HG03575 (cell line): ENCODE measurements around the gene RASSF5.

ENCODE experiments used
- ATAC-seq: cut with Tn5 transposase; IDR thresholded peaks from one replicate; pipeline ENCODE4 v1.9.1; 2021; ENCODE audit not compliant: unreplicated experiment, insufficient number of reproducible peaks, low FRiP score; ENCODE audit errors: extremely low read depth

Gene RASSF5

GRCh38 chr1:206492589-206492988 is 14.7 kb upstream of the RASSF5 start:
- ATAC-seq, result no peak

DNA sequence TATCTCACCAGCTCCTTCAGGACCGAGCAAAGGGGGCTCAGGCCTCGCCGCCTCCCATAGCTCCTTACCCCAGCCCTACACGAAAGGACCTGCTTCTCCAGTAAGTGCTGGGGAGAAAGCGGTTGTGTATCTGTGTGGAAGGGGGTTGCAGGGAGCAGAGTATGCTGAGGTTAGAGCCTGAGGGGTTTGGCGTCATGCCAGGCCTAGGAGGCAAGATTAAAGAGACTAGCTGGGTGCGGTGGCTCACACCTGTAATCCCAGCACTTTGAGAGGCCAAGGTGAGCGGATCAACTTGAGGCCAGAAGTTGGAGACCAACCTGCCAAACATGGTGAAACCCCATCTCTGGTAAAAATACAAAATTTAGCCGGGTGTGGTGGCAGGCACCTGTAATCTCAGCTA is 14.1 kb upstream of the RASSF5 start:
- ATAC-seq, result no peak

- no peak for ATAC-seq
Measured at GRCh38 chr1:206495011-206495461, 12.3 kb upstream of the RASSF5 start.

DNA sequence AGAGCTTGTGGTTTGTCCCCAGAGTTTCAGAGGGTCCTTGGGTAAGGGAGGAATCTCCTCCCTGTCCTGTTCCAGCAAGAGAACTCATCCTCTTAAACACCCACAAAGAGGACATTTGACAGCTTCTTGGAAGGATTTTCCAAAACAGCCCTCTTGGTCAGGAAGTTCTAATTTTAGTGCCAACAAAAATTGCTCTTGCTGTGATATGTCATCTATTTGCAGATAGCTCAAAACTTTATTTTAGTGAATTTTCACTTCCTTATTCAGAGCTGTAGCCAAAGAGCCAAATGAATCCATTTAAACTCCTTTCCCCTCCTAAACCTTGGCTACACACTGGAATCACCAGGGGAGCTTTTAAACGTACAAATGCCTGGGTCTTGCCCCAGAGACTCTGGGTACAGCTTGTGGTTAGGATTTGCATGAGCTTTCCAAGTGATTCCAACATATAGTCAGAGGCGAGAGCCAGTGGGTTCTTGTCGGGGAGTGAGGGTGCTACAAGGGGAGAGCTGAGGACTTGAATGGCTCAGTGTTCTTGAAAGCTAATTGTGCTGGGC is 11.8 kb upstream of the RASSF5 start:
- ATAC-seq, result no peak

DNA sequence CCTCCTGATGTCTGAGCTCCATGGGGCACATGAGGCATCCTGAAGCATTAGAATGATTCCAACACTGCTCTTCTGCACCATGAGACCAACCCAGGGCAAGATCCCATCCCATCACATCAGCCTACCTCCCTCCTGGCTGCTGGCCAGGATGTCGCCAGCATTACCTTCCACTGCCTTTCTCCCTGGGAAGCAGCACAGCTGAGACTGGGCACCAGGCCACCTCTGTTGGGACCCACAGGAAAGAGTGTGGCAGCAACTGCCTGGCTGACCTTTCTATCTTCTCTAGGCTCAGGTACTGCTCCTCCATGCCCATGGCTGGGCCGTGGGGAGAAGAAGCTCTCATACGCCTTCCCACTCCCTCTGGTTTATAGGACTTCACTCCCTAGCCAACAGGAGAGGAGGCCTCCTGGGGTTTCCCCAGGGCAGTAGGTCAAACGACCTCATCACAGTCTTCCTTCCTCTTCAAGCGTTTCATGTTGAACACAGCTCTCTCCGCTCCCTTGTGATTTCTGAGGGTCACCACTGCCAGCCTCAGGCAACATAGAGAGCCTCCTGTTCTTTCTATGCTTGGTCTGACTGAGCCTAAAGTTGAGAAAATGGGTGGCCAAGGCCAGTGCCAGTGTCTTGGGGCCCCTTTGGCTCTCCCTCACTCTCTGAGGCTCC is 11.1 kb upstream of the RASSF5 start:
- ATAC-seq, result peak; percentile 61

DNA sequence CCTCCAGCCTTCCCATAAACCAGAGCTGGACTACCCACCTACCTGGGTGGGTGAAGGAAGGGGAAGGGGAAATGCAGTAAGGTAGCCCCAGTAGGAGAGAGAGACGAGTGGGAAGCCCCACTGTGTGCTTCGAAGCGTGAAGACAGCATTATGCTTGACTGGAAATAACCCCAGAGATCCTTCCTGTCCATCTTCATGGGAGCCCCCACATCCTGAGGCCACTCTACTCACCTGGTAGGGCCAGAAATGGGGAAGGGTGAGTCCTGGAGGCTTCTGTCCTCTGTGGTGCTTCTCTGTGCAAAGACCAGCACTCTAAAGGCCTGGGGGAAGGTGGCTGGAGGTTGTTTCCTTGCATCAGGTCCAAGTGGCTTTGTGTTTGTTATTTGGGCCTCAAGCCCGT is 10.0 kb upstream of the RASSF5 start:
- no peak for ATAC-seq

- no peak for ATAC-seq
Measured at GRCh38 chr1:206497774-206498173, 9.6 kb upstream of the RASSF5 start.

DNA sequence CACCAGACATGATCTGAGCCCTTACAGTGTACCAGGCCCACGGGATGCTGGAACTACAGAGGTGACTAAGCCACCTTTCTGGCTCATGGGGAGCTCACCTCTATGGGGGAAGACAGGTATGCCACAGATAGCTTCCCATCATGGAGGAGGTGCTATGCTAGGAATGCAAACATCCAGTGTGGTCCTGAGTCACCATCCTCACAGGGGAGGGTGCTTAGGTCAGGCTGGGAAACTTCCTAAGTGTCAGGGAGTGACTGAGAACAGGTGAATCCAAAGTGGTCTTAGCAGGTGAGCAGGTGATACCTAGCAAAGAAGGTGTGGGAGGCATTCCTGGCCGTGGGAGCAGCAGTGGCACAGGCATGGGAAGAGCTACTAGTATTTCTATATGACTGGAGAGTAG is 8.6 kb upstream of the RASSF5 start:
- ATAC-seq, result no peak

DNA sequence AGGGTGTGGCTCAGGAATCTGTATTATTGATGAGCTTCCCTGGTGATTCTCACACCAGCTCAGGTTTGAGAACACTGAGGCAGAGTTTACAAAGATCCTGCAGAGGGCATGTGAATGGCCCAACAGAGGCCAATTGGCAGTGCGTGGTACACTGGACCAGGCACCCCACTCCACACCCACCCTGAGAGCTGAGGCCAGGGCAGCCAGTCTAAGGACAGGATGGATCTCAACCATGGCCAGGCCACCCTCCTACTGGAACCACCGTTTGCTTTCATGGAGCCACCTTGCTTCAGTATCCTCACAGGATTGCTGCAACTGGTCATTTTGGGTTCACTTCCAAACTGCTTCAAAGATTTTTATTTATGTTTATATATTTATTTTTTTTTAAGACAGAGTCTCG is 7.3 kb upstream of the RASSF5 start:
- no peak for ATAC-seq

GRCh38 chr1:206501881-206502280 is 5.5 kb upstream of the RASSF5 start:
- ATAC-seq, result no peak

GRCh38 chr1:206502403-206502802 is 4.9 kb upstream of the RASSF5 start:
- no peak for ATAC-seq

- ATAC-seq, result no peak
Measured at GRCh38 chr1:206502812-206503211, 4.5 kb upstream of the RASSF5 start.

DNA sequence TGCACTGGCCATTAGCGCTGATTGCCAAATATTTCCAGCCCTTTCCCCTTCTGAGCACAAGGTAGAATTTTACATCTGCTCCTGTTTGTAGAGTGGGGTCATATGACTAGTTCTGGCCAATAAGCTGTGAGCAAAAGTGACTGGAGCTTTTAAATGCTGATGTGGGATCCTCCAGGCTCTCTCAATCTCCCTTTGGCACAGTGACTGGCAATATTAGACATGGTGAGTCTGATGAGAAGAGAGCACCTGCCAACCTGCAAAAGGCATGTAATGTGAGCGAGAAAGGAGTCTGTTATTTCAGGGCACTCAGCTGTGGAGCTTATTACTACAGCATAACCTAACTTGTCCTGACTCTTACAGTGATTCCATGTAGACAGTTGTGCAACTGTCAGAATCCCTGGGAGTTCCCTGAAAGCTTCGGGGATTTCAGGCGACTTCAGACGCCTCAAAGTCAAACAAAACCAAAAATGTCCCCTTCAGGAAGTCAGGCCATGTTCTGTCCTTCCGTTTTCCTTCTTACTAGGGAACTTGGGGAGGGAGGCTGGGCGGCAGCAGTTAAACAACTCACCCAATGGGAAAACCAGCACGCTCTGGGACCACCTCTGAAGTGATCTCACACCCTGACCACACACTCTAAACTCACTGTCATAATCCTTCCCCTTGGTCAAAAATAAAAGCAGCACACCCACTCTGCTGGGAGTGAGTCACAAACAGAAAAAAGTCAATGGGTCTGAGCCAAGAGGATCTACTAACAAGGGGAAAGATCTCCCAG is 3.6 kb upstream of the RASSF5 start:
- no peak for ATAC-seq

DNA sequence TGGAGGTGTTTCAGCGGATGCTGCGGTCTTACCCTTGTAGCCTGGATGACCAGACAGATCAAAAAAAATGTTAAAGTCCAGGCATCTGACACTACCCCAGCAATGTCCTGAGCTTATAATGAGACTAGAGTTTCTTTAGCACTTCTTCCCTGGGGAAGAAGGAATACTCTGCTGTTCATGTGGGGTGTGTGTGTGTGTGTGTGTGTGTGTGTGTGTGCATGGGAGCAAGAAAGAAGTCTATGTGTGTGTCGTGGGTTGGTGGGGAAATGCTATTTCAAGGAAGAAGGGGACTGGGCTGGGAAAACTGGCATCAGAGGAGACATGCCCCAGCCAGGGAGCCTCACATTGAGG is 3.0 kb upstream of the RASSF5 start:
- no peak for ATAC-seq

DNA sequence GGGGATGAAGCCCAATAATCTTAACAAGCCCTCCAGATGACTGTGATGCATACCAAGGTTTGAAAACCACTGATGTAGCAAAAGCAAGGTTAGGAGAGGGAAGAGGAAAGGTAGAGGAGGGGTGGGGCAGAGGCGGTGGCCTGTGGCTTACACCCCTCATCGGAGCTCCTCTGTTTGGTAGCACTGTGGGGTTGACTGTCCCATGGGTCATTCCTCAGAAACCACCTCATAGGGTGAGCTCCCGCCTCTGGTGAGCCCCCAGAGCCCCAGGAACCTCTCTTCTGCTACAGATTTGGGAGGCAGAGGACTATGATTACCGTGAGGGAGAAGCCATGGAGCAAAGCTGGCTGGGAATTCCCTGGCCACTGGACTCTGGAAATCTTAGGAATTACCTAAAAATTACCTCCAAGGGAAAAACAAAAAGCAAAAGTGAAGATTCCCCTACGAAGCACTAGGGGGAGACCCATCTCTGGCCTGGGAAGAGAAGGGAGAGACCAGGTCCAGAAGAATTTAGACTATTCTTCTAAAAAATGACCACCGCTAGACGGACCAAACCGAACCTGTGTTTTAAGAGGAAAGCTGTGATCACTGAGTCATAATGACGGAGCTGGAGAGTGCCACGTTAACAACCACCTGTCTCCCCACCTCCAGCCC is 1.5 kb upstream of the RASSF5 start:
- no peak for ATAC-seq

DNA sequence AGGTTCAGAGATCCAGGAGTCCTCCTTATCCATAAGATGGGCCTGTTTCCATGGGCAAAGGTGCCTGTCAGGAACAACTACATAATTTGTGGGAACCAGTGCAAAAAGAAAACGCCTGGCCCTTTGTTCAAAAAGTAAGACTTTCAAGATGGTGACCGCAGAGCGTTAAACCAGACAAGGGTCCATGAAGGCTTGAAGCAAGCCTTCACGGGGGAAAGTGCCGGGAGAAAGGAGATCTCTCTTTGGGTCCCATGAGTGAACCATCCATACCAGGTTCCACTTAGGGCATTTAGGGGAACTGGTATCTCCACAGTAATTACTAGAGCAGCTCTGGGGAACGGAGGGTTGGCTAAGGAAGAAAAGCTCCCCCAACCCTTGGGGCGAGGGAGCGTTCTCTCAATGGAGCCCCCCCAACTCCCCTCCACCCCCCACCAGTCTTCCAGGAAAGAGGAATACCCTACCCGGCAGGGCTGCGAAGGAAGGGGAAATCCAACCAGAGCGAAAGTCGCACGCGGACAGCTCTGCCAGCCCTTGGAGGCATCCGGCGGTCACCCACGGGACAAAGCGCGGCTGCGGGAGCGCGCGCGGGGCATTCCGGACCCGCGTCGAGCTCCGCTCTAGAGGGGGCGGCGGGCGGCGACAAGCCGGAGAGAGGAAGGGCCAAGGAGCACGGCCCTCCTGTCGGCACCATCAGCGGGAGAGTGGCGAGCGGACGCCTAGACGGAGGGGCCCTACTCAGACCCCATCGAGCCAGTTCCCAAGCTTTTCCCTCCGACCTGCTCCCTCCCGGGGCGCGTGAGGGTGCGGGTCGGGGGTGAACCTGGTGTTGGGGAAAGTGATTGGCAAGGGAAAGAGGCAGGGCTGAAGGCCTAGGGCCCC is 687 bp upstream of the RASSF5 start:
- ATAC-seq, result no peak

DNA sequence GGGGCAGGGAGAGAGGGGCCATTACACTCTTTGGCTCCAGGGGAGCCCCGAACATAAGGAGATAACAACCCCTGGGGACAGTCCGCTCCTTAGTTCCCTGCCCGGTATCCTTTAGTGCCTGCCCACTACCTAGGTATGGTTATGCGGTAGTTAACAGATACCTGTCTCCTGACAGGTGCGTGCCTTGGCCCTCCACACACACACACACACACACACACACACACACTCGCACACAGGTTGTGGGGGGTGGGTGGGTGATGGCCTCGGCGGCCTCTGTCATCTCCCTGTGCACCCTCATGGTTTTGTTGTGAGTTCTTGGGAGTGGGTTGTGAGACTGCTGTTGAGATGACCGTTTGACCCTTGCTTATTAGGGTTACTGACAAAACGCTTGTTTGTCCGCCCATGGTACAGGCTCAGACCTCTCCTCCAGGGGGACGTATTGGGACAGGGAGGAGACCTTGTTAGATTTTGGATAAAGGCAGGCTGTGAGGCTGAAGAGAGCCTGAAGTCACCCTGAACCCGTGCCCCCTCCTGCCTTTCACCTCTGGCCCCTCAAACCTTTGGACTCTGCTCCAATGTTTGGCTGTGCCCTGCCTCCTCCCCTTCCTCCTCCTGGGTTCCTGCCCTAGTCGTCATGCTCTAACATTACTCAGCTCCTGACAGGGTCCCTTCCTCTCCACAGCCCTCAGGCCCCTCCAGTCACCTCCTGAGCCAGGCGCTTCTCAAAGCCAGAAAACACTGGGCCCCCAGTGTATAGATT is 979 bp downstream of the RASSF5 start:
- ATAC-seq, result no peak

- no peak for ATAC-seq
Measured at GRCh38 chr1:206508956-206509355, 1.6 kb downstream of the RASSF5 start.
